ENCODE results near the gene STOM.
"Not testable (repeated sequence)": the region's sequence is repeated elsewhere in the genome, so short reads cannot be mapped to it uniquely, and the experiment has no call there.

The STOM gene

GRCh38 chr9:121369595-121370265, at the start of gene STOM:
TSS of gene STOM (minus strand) at chr9:121370250. CDS start at chr9:121370187, 63 bp downstream.
- DNase-seq: peak; percentile 94

- DNase-seq: no peak
Observed at GRCh38 chr9:121411993-121412392, 41.9 kb upstream of the STOM start.

- no peak for DNase-seq
Observed at GRCh38 chr9:121405899-121406298, 35.8 kb upstream of the STOM start.

GRCh38 chr9:121404906-121405305, 34.9 kb upstream of the STOM start:
- DNase-seq: no peak

GRCh38 chr9:121399883-121400607, 30.0 kb upstream of the STOM start:
- DNase-seq: peak; percentile 83

GRCh38 chr9:121399126-121399882, 29.3 kb upstream of the STOM start:
- no peak for DNase-seq

- DNase-seq: no peak
Observed at GRCh38 chr9:121398374-121398773, 28.3 kb upstream of the STOM start.

- not testable (repeated sequence) for DNase-seq
Observed at GRCh38 chr9:121397277-121397676, 27.2 kb upstream of the STOM start.

GRCh38 chr9:121395558-121395957, 25.5 kb upstream of the STOM start:
- no peak for DNase-seq

GRCh38 chr9:121394292-121394691, 24.2 kb upstream of the STOM start:
- peak; percentile 14 for DNase-seq

- DNase-seq: peak; percentile 79
Observed at GRCh38 chr9:121393318-121393717, 23.3 kb upstream of the STOM start.

- DNase-seq: no peak
Observed at GRCh38 chr9:121390372-121390771, 20.3 kb upstream of the STOM start.

GRCh38 chr9:121388140-121388905, 18.3 kb upstream of the STOM start:
- no peak for DNase-seq

GRCh38 chr9:121386442-121387175, 16.6 kb upstream of the STOM start:
- DNase-seq: no peak

- DNase-seq: no peak
Observed at GRCh38 chr9:121383715-121384114, 13.7 kb upstream of the STOM start.

- no peak for DNase-seq
Observed at GRCh38 chr9:121380846-121381245, 10.8 kb upstream of the STOM start.

- DNase-seq: peak; percentile 54
Observed at GRCh38 chr9:121376214-121376830, 6.3 kb upstream of the STOM start.

GRCh38 chr9:121373011-121373729, 3.1 kb upstream of the STOM start:
- DNase-seq: peak; percentile 43

- peak; percentile 43 for DNase-seq
Observed at GRCh38 chr9:121372239-121373010, 2.4 kb upstream of the STOM start.

GRCh38 chr9:121371495-121372061, 1.5 kb upstream of the STOM start:
- DNase-seq: peak; percentile 24
